OCI-LY7 (cell line): ENCODE measurements around the gene SDC3.

Experiments used
- EZH2phosphoT487 ChIP-seq: fragments of 200-600 bp; sonication (generic); IDR thresholded peaks from 2 replicates; pipeline ENCODE4 v1.6.1; 2018; ENCODE audit warnings: low read depth, borderline replicate concordance, mild to moderate bottlenecking, mixed run types, antibody characterized with exemption, low read length, moderate library complexity, mixed read lengths
- TF ChIP-seq, protein P1 (sequence below): fragments of 200-600 bp; sonication (generic); conservative IDR thresholded peaks from 2 replicates; pipeline ENCODE4 v1.5.1; 2014; ENCODE audit warnings: mild to moderate bottlenecking, antibody characterized with exemption, low read length, moderate library complexity, mixed read lengths

DNA sequence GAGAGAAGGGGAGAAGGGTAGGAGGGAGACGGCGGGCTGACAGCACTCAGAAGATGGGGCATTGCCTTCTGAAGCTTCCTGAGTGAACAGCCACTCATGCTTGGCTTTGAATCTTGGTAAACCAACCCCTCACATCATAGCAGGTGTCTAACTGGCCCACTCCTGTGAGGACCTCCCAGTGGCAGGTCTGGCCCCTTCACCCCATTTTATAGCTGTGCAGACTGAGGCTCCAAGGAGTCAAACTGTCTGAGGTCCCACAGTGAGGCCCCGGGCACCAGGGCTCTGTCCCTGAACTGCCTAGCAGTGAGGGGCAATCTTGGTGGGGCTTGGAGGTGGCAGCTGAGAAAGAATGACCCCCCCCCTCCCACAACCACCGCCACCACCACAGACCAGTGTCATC is 41.0 kb downstream of the SDC3 start:
- no peak for TF ChIP-seq EZH2phosphoT487
- TF ChIP-seq, protein P1, sequence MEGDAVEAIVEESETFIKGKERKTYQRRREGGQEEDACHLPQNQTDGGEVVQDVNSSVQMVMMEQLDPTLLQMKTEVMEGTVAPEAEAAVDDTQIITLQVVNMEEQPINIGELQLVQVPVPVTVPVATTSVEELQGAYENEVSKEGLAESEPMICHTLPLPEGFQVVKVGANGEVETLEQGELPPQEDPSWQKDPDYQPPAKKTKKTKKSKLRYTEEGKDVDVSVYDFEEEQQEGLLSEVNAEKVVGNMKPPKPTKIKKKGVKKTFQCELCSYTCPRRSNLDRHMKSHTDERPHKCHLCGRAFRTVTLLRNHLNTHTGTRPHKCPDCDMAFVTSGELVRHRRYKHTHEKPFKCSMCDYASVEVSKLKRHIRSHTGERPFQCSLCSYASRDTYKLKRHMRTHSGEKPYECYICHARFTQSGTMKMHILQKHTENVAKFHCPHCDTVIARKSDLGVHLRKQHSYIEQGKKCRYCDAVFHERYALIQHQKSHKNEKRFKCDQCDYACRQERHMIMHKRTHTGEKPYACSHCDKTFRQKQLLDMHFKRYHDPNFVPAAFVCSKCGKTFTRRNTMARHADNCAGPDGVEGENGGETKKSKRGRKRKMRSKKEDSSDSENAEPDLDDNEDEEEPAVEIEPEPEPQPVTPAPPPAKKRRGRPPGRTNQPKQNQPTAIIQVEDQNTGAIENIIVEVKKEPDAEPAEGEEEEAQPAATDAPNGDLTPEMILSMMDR, result no peak
